Endothelial cell of umbilical vein (primary cell): ENCODE results near the gene RASIP1. TPM values are rescaled to one million over a fixed set of nuclear protein-coding genes. Genes with fewer than 3 reads are reported as not detected.
"Not testable (repeated sequence)": the region's sequence is repeated elsewhere in the genome, so short reads cannot be mapped to it uniquely, and the experiment has no call there.

Experiments used
- BruUV-seq: library from RNA; stranded (reverse); fragments of 400-500 nt; replicated peaks from 2 replicates; lab custom pipeline; 2021; lab: Mats Ljungman, UMichigan
- CTCF ChIA-PET: fragments of 300-600, 350-600 bp; sonication (Branson Sonifier 250); formaldehyde crosslinking; loops from one replicate; lab custom pipeline; 2021; ENCODE audit warnings: antibody characterized with exemption, inconsistent platforms; lab: Charles Lee
- POLR2A ChIA-PET: fragments of 300-600, 350-600 bp; sonication (Branson Sonifier 250); formaldehyde crosslinking; loops from one replicate; lab custom pipeline; 2021; ENCODE audit warnings: antibody characterized with exemption, inconsistent platforms; lab: Charles Lee
- DNase-seq: peaks from one replicate; pipeline ENCODE4 v3.0.0-alpha.2; 2011; ENCODE audit warnings: low read depth, low spot score
- FAIRE-seq: peaks from 2 replicates; lab custom pipeline; 2011; peaks lifted over from hg19 to GRCh38; lab: Jason Lieb, UNC
- H2AFZ ChIP-seq: 2 replicates; pipeline ENCODE4 v1.6.0; 2012; ENCODE audit warnings: low read depth, low read length, control low read depth, inconsistent platforms
- H3K27ac ChIP-seq: 2 replicates; pipeline ENCODE4 v1.5.1; 2011; ENCODE audit warnings: low read depth, mild to moderate bottlenecking, control low read depth, low read length, moderate library complexity; ENCODE audit not compliant: insufficient read depth
- H3K27me3 ChIP-seq, 2 experiments: 2 replicates each; pipeline versions ENCODE4 v1.6.0 to v1.6.1; 2011; ENCODE audit warnings: low read length in 2 of 2, mixed read lengths in 1 of 2; ENCODE audit not compliant: control insufficient read depth in 2 of 2, insufficient read depth in 2 of 2
- H3K36me3 ChIP-seq, 2 experiments: 2 replicates in 1 of 2; 3 replicates in 1 of 2; pipeline ENCODE4 v1.5.1; 2011; ENCODE audit warnings: low read length in 2 of 2, mild to moderate bottlenecking in 1 of 2, moderate library complexity in 1 of 2; ENCODE audit not compliant: control insufficient read depth in 2 of 2, insufficient read depth in 2 of 2; ENCODE audit errors: extremely low read depth in 1 of 2
- H3K4me1 ChIP-seq: 3 replicates; pipeline ENCODE4 v1.5.1; 2011; ENCODE audit warnings: mild to moderate bottlenecking, low read length; ENCODE audit not compliant: control insufficient read depth, insufficient read depth; ENCODE audit errors: extremely low read depth
- H3K4me2 ChIP-seq: 2 replicates; pipeline ENCODE4 v1.6.1; 2011; ENCODE audit warnings: low read length, control low read depth, mixed read lengths; ENCODE audit not compliant: insufficient read depth
- H3K4me3 ChIP-seq, 3 experiments: fragments of 200-600 bp in 1 of 3; sonication (generic), shearing (Covaris generic) in 1 of 3; replicated peaks in 1 of 3; 2 replicates each; pipeline ENCODE4 v1.5.1; 2011 to 2016; ENCODE audit warnings: control low read depth in 3 of 3, low read length in 3 of 3, mild to moderate bottlenecking in 2 of 3, inconsistent platforms in 1 of 3, low read depth in 1 of 3, moderate library complexity in 1 of 3; ENCODE audit not compliant: insufficient read depth in 1 of 3
- H3K79me2 ChIP-seq: 2 replicates; pipeline ENCODE4 v1.6.0; 2012; ENCODE audit warnings: low read length, inconsistent platforms; ENCODE audit not compliant: control insufficient read depth, insufficient read depth
- H3K9ac ChIP-seq: replicated peaks from 2 replicates; pipeline ENCODE3; 2011; ENCODE audit warnings: low read length, control low read depth; ENCODE audit not compliant: insufficient read depth; ENCODE audit errors: extremely low read depth
- H3K9me1 ChIP-seq: replicated peaks from 3 replicates; pipeline ENCODE4 v1.6.0; 2011; ENCODE audit warnings: mild to moderate bottlenecking, low read length; ENCODE audit not compliant: control insufficient read depth, insufficient read depth; ENCODE audit errors: extremely low read depth
- H3K9me3 ChIP-seq: replicated peaks from 2 replicates; pipeline ENCODE4 v1.5.1; 2012; ENCODE audit warnings: low read length, inconsistent platforms; ENCODE audit not compliant: control insufficient read depth, insufficient read depth
- H4K20me1 ChIP-seq: replicated peaks from 2 replicates; pipeline ENCODE3; 2011; ENCODE audit warnings: mild to moderate bottlenecking, low read length; ENCODE audit not compliant: control insufficient read depth, insufficient read depth; ENCODE audit errors: extremely low read depth
- dilution Hi-C: fragments of 300-500 bp; cut with MboI; formaldehyde crosslinking; loops from one replicate; pipeline ENCODE4 v1.15.0; 2019; ENCODE audit warnings: low sequenced_read_pairs; ENCODE audit not compliant: extremely low pct_ligation_motif_present
- intact Hi-C: fragments of 100-400 bp; cut with micrococcal nuclease; formaldehyde crosslinking; loops from one replicate; pipeline ENCODE4 v1.10.0; 2022
- polyA plus RNA-seq, 4 experiments: library from polyadenylated mRNA; depleted of rRNA in 3 of 4; stranded (reverse) in 3 of 4; unstranded in 1 of 4; fragments of >200 nt; gene quantifications; 2 replicates each; pipeline versions ENCODE4 v1.2.1 to v1.2.3, GENCODE V29; 2011 to 2012; ENCODE audit warnings: missing spikeins in 1 of 4
- total RNA-seq: library from RNA; stranded (reverse); gene quantifications from 2 replicates; pipeline ENCODE4 v1.2.3, GENCODE V29; 2021

The RASIP1 gene
- total and polyA plus RNA-seq, 2 donors (not counting 3 experiments of a cell fraction or from before 2014, with no cell fraction given), result 66.2 to 82.1 TPM

- H4K20me1 ChIP-seq, H3K9ac ChIP-seq, FAIRE-seq, H3K79me2 ChIP-seq, dilution Hi-C loops, H3K4me3 ChIP-seq, intact Hi-C loops, H3K27ac ChIP-seq, POLR2A ChIA-PET, H3K4me1 ChIP-seq, H3K9me3 ChIP-seq, H3K36me3 ChIP-seq, H3K27me3 ChIP-seq, H3K4me2 ChIP-seq, H3K9me1 ChIP-seq, DNase-seq, BruUV-seq, H2AFZ ChIP-seq: not testable (repeated sequence)
- CTCF ChIA-PET, result interaction anchor here (0.7 kb wide), 1 partner anchor 184 kb away, joined by 3 read pairs; no protein-coding TSS in a partner anchor
Measured at GRCh38 chr19:48768171-48768753, 27.9 kb upstream of the RASIP1 start.

- H3K4me3 ChIP-seq, H3K4me2 ChIP-seq, DNase-seq, H3K27me3 ChIP-seq, H3K27ac ChIP-seq, intact Hi-C loops, H3K9me3 ChIP-seq, H3K36me3 ChIP-seq, H2AFZ ChIP-seq, POLR2A ChIA-PET, H3K9ac ChIP-seq, H4K20me1 ChIP-seq, BruUV-seq, H3K4me1 ChIP-seq, dilution Hi-C loops, H3K79me2 ChIP-seq, H3K9me1 ChIP-seq: not testable (repeated sequence)
- FAIRE-seq, result peak; percentile 15
- CTCF ChIA-PET, result interaction anchor here (0.8 kb wide), 1 partner anchor 205 kb away, joined by 3 read pairs; no protein-coding TSS in a partner anchor
Measured at GRCh38 chr19:48765816-48766215, 25.4 kb upstream of the RASIP1 start.
